Subcutaneous adipose tissue (tissue), 4 donors: ENCODE results near the gene URI1. TPM values are rescaled to one million over a fixed set of nuclear protein-coding genes. Genes with fewer than 3 reads are reported as not detected.

Experiments used
- total RNA-seq, 4 donors: library from RNA; depleted of rRNA; stranded (reverse); fragments of >200 nt; gene quantifications; one replicate each; pipeline ENCODE4 v1.1.0, GENCODE V29; 2016
- TF ChIP-seq, protein P1 (sequence below): fragments of 450-650 bp; IDR thresholded peaks from one replicate; pipeline ENCODE4 v1.5.1; 2016; ENCODE audit warnings: low read depth, mild to moderate bottlenecking, control low read depth, antibody characterized with exemption, moderate library complexity

The URI1 gene
- total RNA-seq, 4 donors from 2014 or later = 43.9 to 101 (median 64.0) TPM

DNA sequence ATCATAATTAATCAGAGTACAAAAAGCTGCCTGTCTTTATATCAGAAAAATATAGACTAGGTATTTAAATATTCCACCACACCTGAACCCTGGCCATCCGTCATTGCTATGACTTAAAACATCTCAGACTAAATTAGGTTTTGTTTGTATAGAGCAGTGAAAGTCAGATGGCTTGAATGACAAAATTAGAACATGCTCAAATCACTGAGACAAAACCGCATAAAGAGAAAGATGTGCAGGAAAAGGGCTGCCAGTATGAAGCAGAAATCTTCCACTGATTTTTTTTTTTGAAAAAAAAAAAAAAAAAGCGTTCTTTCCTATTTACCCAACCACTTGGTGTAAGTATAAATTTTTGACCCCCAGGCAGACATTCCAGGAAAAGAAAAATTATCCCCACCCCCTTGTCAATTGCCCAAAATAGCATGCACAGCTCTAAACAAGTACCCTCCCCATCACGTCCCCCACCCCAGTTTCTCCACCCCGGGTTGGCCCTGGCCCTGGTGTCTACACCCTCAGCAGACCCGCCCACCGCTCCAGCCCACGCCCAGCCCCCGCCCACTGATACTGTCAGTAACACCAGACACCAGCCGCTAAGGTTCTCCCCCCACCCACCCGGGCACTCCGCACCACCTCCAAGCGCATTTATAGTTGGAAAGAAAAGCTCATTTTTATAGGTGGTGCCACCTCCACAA lies 118.6 kb downstream of the URI1 start:
- TF ChIP-seq, protein P1, sequence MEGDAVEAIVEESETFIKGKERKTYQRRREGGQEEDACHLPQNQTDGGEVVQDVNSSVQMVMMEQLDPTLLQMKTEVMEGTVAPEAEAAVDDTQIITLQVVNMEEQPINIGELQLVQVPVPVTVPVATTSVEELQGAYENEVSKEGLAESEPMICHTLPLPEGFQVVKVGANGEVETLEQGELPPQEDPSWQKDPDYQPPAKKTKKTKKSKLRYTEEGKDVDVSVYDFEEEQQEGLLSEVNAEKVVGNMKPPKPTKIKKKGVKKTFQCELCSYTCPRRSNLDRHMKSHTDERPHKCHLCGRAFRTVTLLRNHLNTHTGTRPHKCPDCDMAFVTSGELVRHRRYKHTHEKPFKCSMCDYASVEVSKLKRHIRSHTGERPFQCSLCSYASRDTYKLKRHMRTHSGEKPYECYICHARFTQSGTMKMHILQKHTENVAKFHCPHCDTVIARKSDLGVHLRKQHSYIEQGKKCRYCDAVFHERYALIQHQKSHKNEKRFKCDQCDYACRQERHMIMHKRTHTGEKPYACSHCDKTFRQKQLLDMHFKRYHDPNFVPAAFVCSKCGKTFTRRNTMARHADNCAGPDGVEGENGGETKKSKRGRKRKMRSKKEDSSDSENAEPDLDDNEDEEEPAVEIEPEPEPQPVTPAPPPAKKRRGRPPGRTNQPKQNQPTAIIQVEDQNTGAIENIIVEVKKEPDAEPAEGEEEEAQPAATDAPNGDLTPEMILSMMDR = no peak

DNA sequence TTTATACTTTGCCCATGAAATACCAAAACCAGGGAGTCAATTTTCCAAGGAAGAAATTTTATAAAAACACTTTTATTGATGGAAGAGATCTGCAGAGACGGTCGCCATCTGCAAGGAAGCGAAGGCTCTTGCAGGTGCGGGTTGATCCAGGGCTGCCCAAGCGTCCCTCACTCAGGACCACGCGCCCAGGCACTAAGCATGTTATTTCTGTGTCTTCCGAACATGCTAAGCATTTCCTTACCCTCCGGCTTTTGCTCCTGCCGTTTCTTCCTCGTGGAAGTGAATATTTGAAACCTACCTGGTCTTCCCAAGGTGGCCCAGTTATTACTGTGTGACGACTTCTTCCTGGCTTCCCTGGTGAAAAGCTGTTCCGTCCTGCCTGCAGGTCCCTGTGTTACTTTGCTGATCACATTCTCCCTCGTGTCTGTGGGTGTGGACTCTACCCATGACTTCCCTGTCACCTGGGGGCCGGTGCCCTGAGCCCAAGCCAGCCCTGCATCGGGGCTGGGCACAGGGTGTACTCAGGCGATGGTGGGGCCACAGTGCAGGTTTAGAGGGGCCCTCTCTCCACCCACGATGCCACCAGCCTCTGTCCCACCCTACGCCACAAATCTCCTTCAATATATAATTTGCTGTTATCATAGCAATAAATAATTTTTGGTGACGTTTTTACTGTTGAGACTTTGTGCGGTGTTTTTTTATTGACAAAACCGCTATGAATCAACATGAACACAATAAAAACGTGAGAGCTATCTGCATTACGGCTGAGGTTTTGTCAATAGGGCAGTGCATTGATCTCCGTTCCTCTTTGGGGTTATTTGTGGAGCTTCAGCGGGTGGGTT lies 119.4 kb downstream of the URI1 start:
- TF ChIP-seq, protein P1 = no peak

DNA sequence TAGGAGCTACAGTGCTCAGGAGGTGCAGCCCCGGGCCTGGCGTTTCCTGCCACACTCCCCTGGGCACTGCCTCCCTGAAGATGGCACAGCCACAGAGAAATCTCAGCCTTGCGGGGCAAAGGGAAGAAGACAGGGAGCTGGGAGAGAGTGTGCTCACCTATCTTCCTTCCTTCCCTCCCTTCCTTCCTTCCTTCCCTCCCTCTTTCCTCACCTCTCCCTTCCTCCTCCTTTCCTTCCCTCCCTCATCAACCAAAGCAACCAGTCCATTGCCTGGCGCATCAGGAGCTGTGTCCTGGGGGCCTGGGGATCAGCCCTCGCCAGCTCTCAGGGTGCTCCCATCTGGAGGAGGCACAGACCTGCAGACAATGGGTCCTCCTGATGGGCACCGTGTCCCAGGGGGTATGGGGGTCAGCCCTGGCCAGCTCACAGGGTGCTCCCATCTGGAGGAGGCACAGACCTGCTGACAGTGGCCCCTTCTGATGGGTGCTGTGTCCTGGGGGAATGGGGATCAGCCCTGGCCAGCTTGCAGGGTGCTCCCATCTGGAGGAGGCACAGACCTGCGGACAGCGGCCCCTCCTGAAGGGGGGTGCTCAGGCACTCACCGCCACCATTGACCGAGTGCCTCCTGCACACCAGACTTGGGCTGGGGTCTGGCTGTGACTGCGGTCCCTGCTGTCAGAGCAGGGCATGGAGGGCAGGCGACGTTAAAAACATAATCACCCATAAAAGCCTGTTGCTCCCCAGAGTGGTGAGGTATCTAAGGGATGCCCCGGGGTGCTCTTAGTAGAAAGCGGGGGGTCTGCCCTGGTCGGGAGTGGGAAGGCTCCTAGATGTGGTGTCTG lies 120.2 kb downstream of the URI1 start:
- TF ChIP-seq, protein P1 = no peak

DNA sequence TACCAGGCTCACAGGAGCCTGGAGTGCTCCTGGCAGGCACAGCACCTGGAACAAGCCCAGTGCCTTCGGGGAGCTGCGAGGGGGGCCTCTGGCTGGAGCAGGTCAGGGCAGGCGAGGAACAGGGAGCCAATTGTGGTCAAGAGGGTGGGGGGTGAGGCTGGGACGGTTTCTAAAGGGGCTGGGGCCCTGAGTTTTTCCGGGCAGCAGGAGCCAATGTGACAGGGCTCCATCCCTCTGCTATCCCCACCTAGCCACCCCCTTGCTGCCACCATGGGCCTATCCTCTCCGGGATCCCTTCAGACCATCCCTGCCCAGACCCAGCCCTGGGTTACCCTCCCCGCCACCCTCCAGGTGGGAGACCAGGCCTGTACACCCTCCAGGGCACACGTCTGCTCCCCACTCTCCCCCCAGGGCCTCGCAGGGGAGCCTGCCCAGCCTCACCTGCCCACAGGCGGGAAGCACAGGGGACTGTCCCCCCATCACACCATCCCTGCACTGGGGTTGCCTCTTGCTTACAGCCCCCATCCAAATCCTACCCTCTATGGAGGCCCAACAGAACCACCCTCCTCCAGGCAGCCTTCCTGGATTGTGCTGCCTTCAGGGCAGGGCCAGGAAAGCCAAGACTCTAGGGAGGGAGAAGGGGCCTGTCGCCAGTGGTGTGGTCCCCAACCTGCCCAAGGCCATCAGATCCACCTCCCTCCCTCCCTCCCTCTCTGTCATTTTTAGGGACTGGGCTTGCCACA lies 121.0 kb downstream of the URI1 start:
- TF ChIP-seq, protein P1 = no peak

DNA sequence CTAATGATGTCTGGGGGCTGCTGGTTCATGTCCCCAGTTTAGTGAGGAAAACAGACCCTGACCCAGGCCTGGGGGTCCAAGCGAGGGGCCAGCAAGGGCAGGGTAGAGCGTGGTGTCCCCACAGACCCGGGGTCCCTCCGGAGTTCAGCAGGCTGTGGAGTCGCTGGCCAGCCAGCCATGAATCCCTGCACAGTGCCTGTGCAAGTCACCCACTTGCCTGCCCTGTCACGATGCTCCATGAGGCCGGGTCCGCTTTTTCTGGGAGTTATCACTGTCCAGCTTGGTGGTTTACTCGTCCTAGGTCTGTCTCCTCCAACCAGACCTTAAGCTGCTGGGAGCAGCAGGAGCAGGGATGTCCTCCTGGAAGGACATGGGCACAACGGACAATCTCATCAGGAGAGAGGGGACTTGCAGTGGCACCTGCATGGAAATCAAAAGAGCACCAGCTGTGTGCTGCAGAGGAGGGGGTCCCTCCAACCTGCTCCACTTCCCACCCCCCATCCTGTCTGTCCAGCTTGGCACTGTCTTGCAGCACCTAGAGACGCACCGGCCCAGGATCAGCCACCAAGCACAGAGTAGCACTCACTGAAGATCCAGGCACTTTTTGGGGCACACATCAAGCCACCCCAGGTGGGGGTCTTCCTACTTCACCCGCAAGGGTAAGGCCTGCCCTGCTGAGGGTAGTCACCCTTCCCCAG lies 121.8 kb downstream of the URI1 start:
- TF ChIP-seq, protein P1 = no peak

DNA sequence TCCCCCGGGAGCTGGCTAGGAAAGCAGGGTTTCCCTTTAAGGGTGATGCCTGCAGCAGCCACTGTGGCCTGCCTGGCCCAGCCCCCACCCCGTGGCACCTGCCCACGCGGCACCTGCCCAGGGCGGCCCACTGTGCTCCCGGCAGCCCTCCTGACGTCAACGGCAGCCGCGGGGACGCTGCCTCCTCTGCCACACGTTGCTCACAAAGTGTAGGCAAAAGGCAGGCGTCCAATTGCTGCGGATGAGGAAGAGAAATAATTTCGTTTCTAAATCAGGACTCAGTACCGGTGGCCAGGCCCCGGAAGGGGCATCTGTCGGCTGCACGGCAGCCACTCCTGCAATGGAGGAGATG lies 122.3 kb downstream of the URI1 start:
- TF ChIP-seq, protein P1 = no peak
